ENCODE measurements around the gene RHOBTB1. TPM values are rescaled to one million over a fixed set of nuclear protein-coding genes. Genes with fewer than 3 reads are reported as not detected.
A peak's percentile ranks its signal among the peaks of the same experiment; 100 is the strongest.

RHOBTB1 gene
- total RNA-seq, 4 donors from 2014 or later: 22.2 to 47.7 (median 33.5) TPM

- in situ Hi-C loops (cut with MboI; ENCODE audit: low sequenced_read_pairs in 4 of 4) (no loop called here), intact Hi-C loops (cut with DNase I; ENCODE audit: low total_unique reads) (loop anchor here (2.0 kb wide), 1 partner anchor 71 kb away; the partner anchor contains the start of gene RHOBTB1)
- peak overlapping the region; percentile 86 to 96 (median 90) for H3K27ac ChIP-seq
- peaks cover 0 to 7% of the 10 kb centered on the region in 2 donors for H3K36me3 ChIP-seq
- no peak for DNase-seq
- H3K4me3 ChIP-seq: no peak overlapping the region
- no peaks in the 10 kb centered on the region for H3K9me3 ChIP-seq
- H3K27me3 ChIP-seq: no peaks in the 10 kb centered on the region
- TF ChIP-seq CTCF (IDR thresholded peaks at IDR 0.05 in 4 of 5, conservative IDR thresholded peaks at IDR 0.05 in 1 of 5) (no peak), POLR2A (IDR thresholded peaks at IDR 0.05) (no peak)
- ATAC-seq: no peak
- peaks cover 65% of the 10 kb centered on the region in 2 donors for H3K4me1 ChIP-seq
Measured at GRCh38 chr10:60873758-60874157, 70.2 kb downstream of the RHOBTB1 start.

GRCh38 chr10:60872451-60872850, 71.5 kb downstream of the RHOBTB1 start:
- peaks cover 61 to 66% of the 10 kb centered on the region in 2 donors for H3K4me1 ChIP-seq
- no peaks in the 10 kb centered on the region for H3K27me3 ChIP-seq
- TF ChIP-seq POLR2A (IDR thresholded peaks at IDR 0.05): no peak
- TF ChIP-seq CTCF (IDR thresholded peaks at IDR 0.05 in 4 of 5, conservative IDR thresholded peaks at IDR 0.05 in 1 of 5): no peak
- peaks cover 0 to 7% of the 10 kb centered on the region in 2 donors for H3K36me3 ChIP-seq
- peak overlapping the region; percentile 86 to 96 (median 90) for H3K27ac ChIP-seq
- no peak overlapping the region for H3K4me3 ChIP-seq
- DNase-seq: peak; percentile 77 to 82
- H3K9me3 ChIP-seq: no peaks in the 10 kb centered on the region
- in situ Hi-C loops (cut with MboI; ENCODE audit: low sequenced_read_pairs in 4 of 4) (no loop called here), intact Hi-C loops (cut with DNase I; ENCODE audit: low total_unique reads) (loop anchor here (2.0 kb wide), 1 partner anchor 72 kb away; the partner anchor contains the start of gene RHOBTB1)
- peak; percentile 85 to 92 for ATAC-seq

- Histone ChIP-seq H3K27ac (peak overlapping the region; percentile 86 to 96 (median 90)), H3K4me1 (peaks cover 55 to 65% of the 10 kb centered on the region in 2 donors), H3K4me3 (no peak overlapping the region), H3K9me3 (no peaks in the 10 kb centered on the region), H3K27me3 (no peaks in the 10 kb centered on the region), H3K36me3 (peaks cover 0 to 7% of the 10 kb centered on the region in 2 donors)
- intact Hi-C loops (cut with DNase I; ENCODE audit: low total_unique reads) (loop anchor here (2.0 kb wide), 1 partner anchor 22 kb away; no protein-coding TSS in a partner anchor), in situ Hi-C loops (cut with MboI; ENCODE audit: low sequenced_read_pairs in 4 of 4) (no loop called here)
- TF ChIP-seq POLR2A (IDR thresholded peaks at IDR 0.05): no peak
- TF ChIP-seq CTCF (IDR thresholded peaks at IDR 0.05 in 4 of 5, conservative IDR thresholded peaks at IDR 0.05 in 1 of 5): no peak
- DNase-seq (no peak), ATAC-seq (no peak)
Measured at GRCh38 chr10:60871215-60871614, 72.8 kb downstream of the RHOBTB1 start.

GRCh38 chr10:60870803-60871202, 73.2 kb downstream of the RHOBTB1 start:
- TF ChIP-seq POLR2A (IDR thresholded peaks at IDR 0.05) (no peak), CTCF (IDR thresholded peaks at IDR 0.05 in 4 of 5, conservative IDR thresholded peaks at IDR 0.05 in 1 of 5) (no peak)
- DNase-seq (no peak), ATAC-seq (no peak)
- H3K27me3 ChIP-seq: no peaks in the 10 kb centered on the region
- peaks cover 0 to 7% of the 10 kb centered on the region in 2 donors for H3K36me3 ChIP-seq
- no peaks in the 10 kb centered on the region for H3K9me3 ChIP-seq
- intact Hi-C loops (cut with DNase I; ENCODE audit: low total_unique reads): loop anchor here (2.0 kb wide), 1 partner anchor 22 kb away; no protein-coding TSS in a partner anchor
- in situ Hi-C loops (cut with MboI; ENCODE audit: low sequenced_read_pairs in 4 of 4): no loop called here
- H3K4me3 ChIP-seq: no peak overlapping the region
- H3K4me1 ChIP-seq: peaks cover 58 to 68% of the 10 kb centered on the region in 2 donors
- peak overlapping the region; percentile 86 to 96 (median 90) for H3K27ac ChIP-seq

- H3K27me3 ChIP-seq: no peaks in the 10 kb centered on the region
- H3K4me3 ChIP-seq: no peak overlapping the region
- H3K27ac ChIP-seq: peak overlapping the region; percentile 86 to 96 (median 90)
- peaks cover 62 to 71% of the 10 kb centered on the region in 2 donors for H3K4me1 ChIP-seq
- no peaks in the 10 kb centered on the region for H3K9me3 ChIP-seq
- in situ Hi-C loops (cut with MboI; ENCODE audit: low sequenced_read_pairs in 4 of 4): no loop called here
- ATAC-seq (no peak), DNase-seq (no peak)
- H3K36me3 ChIP-seq: peaks cover 0 to 7% of the 10 kb centered on the region in 2 donors
- TF ChIP-seq POLR2A (IDR thresholded peaks at IDR 0.05): no peak
- TF ChIP-seq CTCF (IDR thresholded peaks at IDR 0.05 in 4 of 5, conservative IDR thresholded peaks at IDR 0.05 in 1 of 5): peak in 3 of 5 experiments; percentile 23 to 49 (median 33)
- intact Hi-C loops (cut with DNase I; ENCODE audit: low total_unique reads): loop anchor here (2.0 kb wide), 1 partner anchor 22 kb away; no protein-coding TSS in a partner anchor
Measured at GRCh38 chr10:60870416-60870728, 73.6 kb downstream of the RHOBTB1 start.
